Measurements from ENCODE around the gene ARHGAP25.

Gene ARHGAP25

GRCh38 chr2:68768461-68768860 lies 33.9 kb downstream of the ARHGAP25 start:
- no peak for DNase-seq

- DNase-seq = no peak
These were observed 34.3 kb downstream of the ARHGAP25 start for GRCh38 chr2:68768951-68769350.

- no peak for DNase-seq
These were observed 35.1 kb downstream of the ARHGAP25 start for GRCh38 chr2:68769586-68770270.

GRCh38 chr2:68770271-68771111 lies 35.9 kb downstream of the ARHGAP25 start:
- no peak for DNase-seq

GRCh38 chr2:68771211-68771751 lies 36.7 kb downstream of the ARHGAP25 start:
- DNase-seq = no peak

- no peak for DNase-seq
These were observed 37.5 kb downstream of the ARHGAP25 start for GRCh38 chr2:68772109-68772508.

- no peak for DNase-seq
These were observed 40.1 kb downstream of the ARHGAP25 start for GRCh38 chr2:68774569-68775271.

- no peak for DNase-seq
These were observed 40.7 kb downstream of the ARHGAP25 start for GRCh38 chr2:68775272-68775842.

GRCh38 chr2:68776124-68776523 lies 41.5 kb downstream of the ARHGAP25 start:
- no peak for DNase-seq

- no peak for DNase-seq
These were observed 45.0 kb downstream of the ARHGAP25 start for GRCh38 chr2:68779595-68779994.

- DNase-seq = no peak
These were observed 49.6 kb downstream of the ARHGAP25 start for GRCh38 chr2:68784188-68784587.

- DNase-seq = no peak
These were observed 50.3 kb downstream of the ARHGAP25 start for GRCh38 chr2:68784915-68785314.

GRCh38 chr2:68787356-68787755 lies 52.7 kb downstream of the ARHGAP25 start:
- DNase-seq = no peak

GRCh38 chr2:68789603-68790002 lies 55.0 kb downstream of the ARHGAP25 start:
- no peak for DNase-seq

GRCh38 chr2:68790600-68790999 lies 56.0 kb downstream of the ARHGAP25 start:
- DNase-seq = no peak

GRCh38 chr2:68791914-68792313 lies 57.3 kb downstream of the ARHGAP25 start:
- DNase-seq = no peak

- DNase-seq = no peak
These were observed 58.1 kb downstream of the ARHGAP25 start for GRCh38 chr2:68792751-68793150.

GRCh38 chr2:68796295-68796905 lies 61.8 kb downstream of the ARHGAP25 start:
- no peak for DNase-seq

GRCh38 chr2:68798569-68798968 lies 64.0 kb downstream of the ARHGAP25 start:
- DNase-seq = no peak

- DNase-seq = peak; percentile 87
These were observed 64.8 kb downstream of the ARHGAP25 start for GRCh38 chr2:68799140-68800026.

- peak; percentile 60 for DNase-seq
These were observed 65.4 kb downstream of the ARHGAP25 start for GRCh38 chr2:68800027-68800401.

GRCh38 chr2:68800517-68800916 lies 65.9 kb downstream of the ARHGAP25 start:
- DNase-seq = no peak
